H9 (cell line): ENCODE data around the gene TMEM59L. TPM values are rescaled to one million over a fixed set of nuclear protein-coding genes. Genes with fewer than 3 reads are reported as not detected.

Experiments used
- DNase-seq: peaks from one replicate; pipeline ENCODE4 v3.0.0-alpha.2; 2017
- H2AFZ ChIP-seq: one replicate; pipeline ENCODE4 v1.6.1; 2013; ENCODE audit warnings: mild to moderate bottlenecking, low read length, control low read depth, moderate library complexity
- H2AK5ac ChIP-seq: 2 replicates; pipeline ENCODE4 v1.6.1; 2013; ENCODE audit warnings: low read length, control low read depth, mixed read lengths; ENCODE audit not compliant: insufficient read length
- H2BK120ac ChIP-seq: one replicate; pipeline ENCODE4 v1.6.1; 2013; ENCODE audit warnings: low read depth, mild to moderate bottlenecking, low read length, control low read depth, inconsistent platforms; ENCODE audit not compliant: poor library complexity, severe bottlenecking
- H2BK12ac ChIP-seq: 2 replicates; pipeline ENCODE4 v1.6.1; 2013; ENCODE audit warnings: low read length, control low read depth, mixed read lengths, low read depth; ENCODE audit not compliant: insufficient read length
- H2BK15ac ChIP-seq: 2 replicates; pipeline ENCODE4 v1.6.1; 2013; ENCODE audit warnings: low read depth, low read length, control low read depth
- H2BK20ac ChIP-seq: one replicate; pipeline ENCODE4 v1.6.1; 2013; ENCODE audit warnings: low read depth, mild to moderate bottlenecking, low read length, control low read depth, inconsistent platforms; ENCODE audit not compliant: poor library complexity, severe bottlenecking
- H2BK5ac ChIP-seq: 2 replicates; pipeline ENCODE4 v1.6.1; 2013; ENCODE audit warnings: low read length, control low read depth, mixed read lengths; ENCODE audit not compliant: insufficient read length
- H3K14ac ChIP-seq: 2 replicates; pipeline ENCODE4 v1.6.1; 2013; ENCODE audit warnings: low read length, control low read depth; ENCODE audit not compliant: insufficient read depth
- H3K18ac ChIP-seq: 2 replicates; pipeline ENCODE4 v1.6.1; 2013; ENCODE audit warnings: low read depth, mild to moderate bottlenecking, mixed read lengths, low read length, control low read depth; ENCODE audit not compliant: insufficient read length
- H3K23ac ChIP-seq: 2 replicates; pipeline ENCODE4 v1.6.1; 2013; ENCODE audit warnings: low read length, control low read depth, mixed read lengths, low read depth; ENCODE audit not compliant: insufficient read length
- H3K23me2 ChIP-seq: 2 replicates; pipeline ENCODE4 v1.6.1; 2013; ENCODE audit warnings: low read depth, mild to moderate bottlenecking, mixed read lengths, low read length, control low read depth; ENCODE audit not compliant: insufficient read length, poor library complexity, severe bottlenecking
- H3K27ac ChIP-seq: 2 replicates; pipeline ENCODE4 v1.5.1; 2013; ENCODE audit warnings: low read length, control low read depth, mixed read lengths, low read depth; ENCODE audit not compliant: insufficient read length
- H3K27me3 ChIP-seq: 2 replicates; pipeline ENCODE4 v1.6.1; 2013; ENCODE audit warnings: low read length, control low read depth, inconsistent platforms; ENCODE audit not compliant: insufficient read depth
- H3K4ac ChIP-seq: 2 replicates; pipeline ENCODE4 v1.6.1; 2013; ENCODE audit warnings: low read depth, mild to moderate bottlenecking, control low read depth, inconsistent platforms, low read length, moderate library complexity
- H3K4me1 ChIP-seq: 2 replicates; pipeline ENCODE4 v1.6.1; 2013; ENCODE audit warnings: low read length, control low read depth, inconsistent platforms; ENCODE audit not compliant: insufficient read depth
- H3K4me2 ChIP-seq: 2 replicates; pipeline ENCODE4 v1.6.1; 2013; ENCODE audit warnings: low read length, control low read depth, mixed read lengths; ENCODE audit not compliant: insufficient read length, insufficient read depth
- H3K56ac ChIP-seq: 2 replicates; pipeline ENCODE4 v1.6.1; 2013; ENCODE audit warnings: low read depth, mild to moderate bottlenecking, mixed read lengths, low read length, control low read depth; ENCODE audit not compliant: insufficient read length
- H3K79me1 ChIP-seq: 2 replicates; pipeline ENCODE4 v1.6.1; 2013; ENCODE audit warnings: low read depth, mild to moderate bottlenecking, moderate library complexity, low read length, control low read depth, inconsistent platforms; ENCODE audit not compliant: insufficient read depth, poor library complexity, severe bottlenecking
- H3K79me2 ChIP-seq: 2 replicates; pipeline ENCODE4 v1.6.1; 2013; ENCODE audit warnings: low read length, control low read depth, inconsistent platforms; ENCODE audit not compliant: insufficient read depth
- H3K9ac ChIP-seq: 2 replicates; pipeline ENCODE4 v1.6.1; 2013; ENCODE audit warnings: low read length, control low read depth, mixed read lengths; ENCODE audit not compliant: insufficient read length; ENCODE audit errors: extremely low read depth
- H3K9me3 ChIP-seq: one replicate; pipeline ENCODE4 v1.6.1; 2013; ENCODE audit warnings: low read depth, low read length, inconsistent platforms; ENCODE audit not compliant: control insufficient read depth
- H3T11ph ChIP-seq: one replicate; pipeline ENCODE4 v1.6.1; 2013; ENCODE audit warnings: mild to moderate bottlenecking, low read length, control low read depth, inconsistent platforms
- H4K20me1 ChIP-seq: one replicate; pipeline ENCODE4 v1.6.1; 2013; ENCODE audit not compliant: control insufficient read depth, insufficient read length, insufficient read depth
- H4K5ac ChIP-seq: 2 replicates; pipeline ENCODE4 v1.6.1; 2013; ENCODE audit warnings: low read depth, mild to moderate bottlenecking, mixed read lengths, low read length, control low read depth; ENCODE audit not compliant: insufficient read length
- H4K8ac ChIP-seq: replicated peaks from 2 replicates; pipeline ENCODE4 v1.6.1; 2013; ENCODE audit warnings: low read length, control low read depth, mixed read lengths, low read depth; ENCODE audit not compliant: insufficient read length
- H4K91ac ChIP-seq: 2 replicates; pipeline ENCODE4 v1.6.1; 2013; ENCODE audit warnings: low read depth, mild to moderate bottlenecking, moderate library complexity, mixed read lengths, low read length, control low read depth; ENCODE audit not compliant: insufficient read length
- H3K27ac Mint-ChIP-seq, 3 experiments: 2 replicates in 2 of 3; 3 replicates in 1 of 3; pipeline ENCODE4 v1.8.0; 2020 to 2021; ENCODE audit warnings: mixed read lengths in 3 of 3, mild to moderate bottlenecking in 1 of 3, moderate library complexity in 1 of 3
- H3K27me3 Mint-ChIP-seq: 2 replicates; pipeline ENCODE4 v1.8.0; 2021; ENCODE audit warnings: low read depth, mild to moderate bottlenecking, moderate library complexity, mixed read lengths
- H3K36me3 Mint-ChIP-seq, 3 experiments: 2 replicates in 2 of 3; 3 replicates in 1 of 3; pipeline ENCODE4 v1.8.0; 2020 to 2021; ENCODE audit warnings: low read depth in 3 of 3, mixed read lengths in 3 of 3; ENCODE audit not compliant: insufficient read depth in 1 of 3
- H3K4me1 Mint-ChIP-seq, 2 experiments: 2 replicates each; pipeline ENCODE4 v1.8.0; 2020; ENCODE audit warnings: mixed read lengths in 2 of 2
- H3K4me3 Mint-ChIP-seq, 2 experiments: 2 replicates in 1 of 2; 3 replicates in 1 of 2; pipeline ENCODE4 v1.8.0; 2020 to 2021; ENCODE audit warnings: mild to moderate bottlenecking in 2 of 2, mixed read lengths in 2 of 2, moderate library complexity in 1 of 2
- H3K9me3 Mint-ChIP-seq, 2 experiments: 2 replicates in 1 of 2; 3 replicates in 1 of 2; pipeline ENCODE4 v1.8.0; 2020; ENCODE audit warnings: mild to moderate bottlenecking in 2 of 2, mixed read lengths in 2 of 2, moderate library complexity in 1 of 2
- CTCF ChIP-seq: fragments of 200-600 bp; sonication (generic); conservative IDR thresholded peaks from 3 replicates; pipeline ENCODE4 v1.8.0; 2021; ENCODE audit warnings: antibody characterized with exemption, mild to moderate bottlenecking
- WGBS: extraction: QIAGEN DNeasy Blood & Tissue Kit; methylation state at CpG from one replicate; pipeline ENCODE4 v1.1.7; 2013; ENCODE audit warnings: missing lambda C conversion rate, low lambda C conversion rate, mixed read lengths; ENCODE audit not compliant: insufficient read length; ENCODE audit errors: extremely low coverage; 5-methylcytosine and 5-hydroxymethylcytosine counted together
- total RNA-seq: library from RNA; stranded (reverse); gene quantifications from 2 replicates; pipeline ENCODE4 v1.2.1, GENCODE V29; 2021

TMEM59L gene
- total RNA-seq, 1 experiment from 2014 or later, result 12.0 TPM

- no peak overlapping the region for H2BK120ac ChIP-seq
- no peak overlapping the region for H2AK5ac ChIP-seq
- H3K79me2 ChIP-seq, result no peaks in the 10 kb centered on the region
- H3K79me1 ChIP-seq, result no peaks in the 10 kb centered on the region
- no peak overlapping the region; the same call in 1 of the 2 replicates for H2BK15ac ChIP-seq
- no peak overlapping the region for H2BK12ac ChIP-seq
- Mint-ChIP-seq H3K27me3 (peaks cover 86% of the 10 kb centered on the region), H3K27ac (no peak overlapping the region), H3K9me3 (peaks cover 0 to 2% of the 10 kb centered on the region in 2 experiments; a peak in 2 of 5 replicates), H3K36me3 (peaks cover 0 to 2% (median 0%) of the 10 kb centered on the region in 3 experiments; a peak in 3 of 7 replicates), H3K4me3 (peak overlapping the region; percentile 30 to 60; a peak in 2 of 5 replicates), H3K4me1 (peaks cover 45 to 58% of the 10 kb centered on the region in 2 experiments)
- H4K20me1 ChIP-seq, result no peaks in the 10 kb centered on the region
- no peak overlapping the region for H2AFZ ChIP-seq
- no peak overlapping the region for H4K8ac ChIP-seq
- no peak overlapping the region for H3K4ac ChIP-seq
- no peak for DNase-seq
- no peak overlapping the region for H2BK20ac ChIP-seq
- peaks cover 78% of the 10 kb centered on the region for H3K27me3 ChIP-seq
- no CpG with 5 or more reads among the region's 3 CpGs for WGBS
- H3K56ac ChIP-seq, result no peak overlapping the region
- H3K4me2 ChIP-seq, result peak overlapping the region; percentile 44
- no peak for TF ChIP-seq CTCF
- no peak overlapping the region for H4K5ac ChIP-seq
- no peak overlapping the region for H3K9ac ChIP-seq
- H3K27ac ChIP-seq, result no peak overlapping the region
- H3K23ac ChIP-seq, result no peak overlapping the region
- no peaks in the 10 kb centered on the region for H3K9me3 ChIP-seq
- no peak overlapping the region for H4K91ac ChIP-seq
- no peak overlapping the region for H3K18ac ChIP-seq
- peaks cover 17% of the 10 kb centered on the region for H3K4me1 ChIP-seq
- H3K23me2 ChIP-seq, result peaks cover 27% of the 10 kb centered on the region
- H3K14ac ChIP-seq, result no peak overlapping the region
- no peak overlapping the region for H3T11ph ChIP-seq
- H2BK5ac ChIP-seq, result no peak overlapping the region
Observed at GRCh38 chr19:18610245-18610555, 2.5 kb upstream of the TMEM59L start.
